Dendritic cell treated with granulocyte-macrophage colony-stimulating factor and Interleukin-4, amounts not matched to agents 40 ng/mL and 50 ng/mL, for 4 days (primary cell): ENCODE measurements around the gene KCNJ13.

Experiments
- H3K27ac Mint-ChIP-seq: one replicate; pipeline ENCODE4 v1.8.0; 2022; ENCODE audit warnings: mild to moderate bottlenecking, mixed read lengths
- H3K27me3 Mint-ChIP-seq: one replicate; pipeline ENCODE4 v1.8.0; 2022; ENCODE audit warnings: mild to moderate bottlenecking, mixed read lengths
- H3K36me3 Mint-ChIP-seq: one replicate; pipeline ENCODE4 v1.8.0; 2022; ENCODE audit warnings: low read depth, mixed read lengths
- H3K4me1 Mint-ChIP-seq: one replicate; pipeline ENCODE4 v1.8.0; 2022; ENCODE audit warnings: low read depth, mixed read lengths
- H3K4me3 Mint-ChIP-seq: one replicate; pipeline ENCODE4 v1.8.0; 2022; ENCODE audit warnings: mild to moderate bottlenecking, moderate library complexity, mixed read lengths
- H3K9me3 Mint-ChIP-seq: one replicate; pipeline ENCODE4 v1.8.0; 2022; ENCODE audit warnings: mixed read lengths
- intact Hi-C: fragments of 100-400 bp; cut with micrococcal nuclease; formaldehyde crosslinking; loops from one replicate; pipeline ENCODE4 v1.15.0; 2022

Gene KCNJ13

DNA sequence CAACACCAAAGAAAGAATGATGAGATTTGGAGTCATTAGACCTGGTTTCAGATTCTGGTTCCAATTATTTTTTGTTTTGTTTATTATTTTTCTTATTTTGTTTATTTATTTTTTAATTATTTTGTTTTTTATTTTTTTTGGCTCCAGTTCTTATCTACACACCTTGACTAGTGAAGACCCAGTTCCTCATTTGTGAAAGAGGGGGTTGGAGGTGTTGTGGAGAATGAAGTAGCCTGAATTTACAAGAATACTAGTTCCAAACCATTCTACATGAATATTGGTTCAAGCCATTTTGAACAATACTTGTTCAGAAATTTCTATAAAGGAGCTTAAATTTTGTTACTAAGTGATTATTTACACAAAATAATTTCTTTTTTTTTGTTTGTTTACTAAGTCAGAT lies 6.9 kb upstream of the KCNJ13 start:
- H3K4me3 Mint-ChIP-seq: no peak overlapping the region
- H3K4me1 Mint-ChIP-seq: no peaks in the 10 kb centered on the region
- H3K27ac Mint-ChIP-seq: no peak overlapping the region
- H3K27me3 Mint-ChIP-seq: no peaks in the 10 kb centered on the region
- H3K36me3 Mint-ChIP-seq: peaks cover 38% of the 10 kb centered on the region
- intact Hi-C loops: no loop called here
- no peaks in the 10 kb centered on the region for H3K9me3 Mint-ChIP-seq

DNA sequence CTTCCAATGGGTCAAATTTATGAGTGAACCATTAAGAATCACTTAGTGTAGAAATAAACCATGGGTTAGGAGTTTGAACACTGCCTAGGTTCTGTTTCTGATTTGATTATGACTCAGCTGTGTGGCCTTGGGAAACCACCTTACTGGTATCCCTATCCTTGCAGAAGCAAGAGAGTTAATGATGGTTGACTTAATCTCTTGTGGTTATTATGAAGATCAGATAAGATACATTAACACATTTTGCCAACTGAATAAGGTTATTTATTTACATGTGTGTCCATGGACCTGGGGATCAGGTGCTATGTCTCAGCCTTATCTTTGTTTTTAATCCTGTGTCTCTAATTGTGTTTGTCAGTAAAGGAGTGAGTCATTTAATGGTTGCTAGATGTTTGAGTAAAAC lies 5.4 kb upstream of the KCNJ13 start:
- peaks cover 46% of the 10 kb centered on the region for H3K36me3 Mint-ChIP-seq
- no peaks in the 10 kb centered on the region for H3K27me3 Mint-ChIP-seq
- H3K4me1 Mint-ChIP-seq: no peaks in the 10 kb centered on the region
- no peaks in the 10 kb centered on the region for H3K9me3 Mint-ChIP-seq
- H3K4me3 Mint-ChIP-seq: no peak overlapping the region
- no peak overlapping the region for H3K27ac Mint-ChIP-seq
- intact Hi-C loops: no loop called here

DNA sequence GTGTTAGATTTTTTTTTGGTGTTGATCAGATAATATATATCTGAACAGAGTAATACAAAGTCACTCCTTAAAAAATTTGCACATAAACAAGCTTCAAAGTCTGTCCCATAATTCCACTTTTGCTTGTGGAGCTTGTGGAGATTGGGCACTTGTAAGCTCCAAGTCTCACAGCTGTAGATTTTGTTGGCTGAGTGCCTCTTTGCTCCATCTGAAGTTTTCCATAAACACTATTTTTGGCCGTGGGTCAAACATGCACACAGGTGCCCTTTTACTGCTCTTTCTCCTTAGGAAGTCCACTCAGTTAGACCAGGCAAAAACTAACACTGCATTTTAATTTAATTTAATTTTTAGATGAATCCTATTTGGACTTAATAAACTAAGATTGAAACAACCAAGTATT lies 3.6 kb upstream of the KCNJ13 start:
- Mint-ChIP-seq H3K36me3 (peaks cover 48% of the 10 kb centered on the region), H3K27ac (no peak overlapping the region), H3K4me3 (no peak overlapping the region), H3K4me1 (no peaks in the 10 kb centered on the region), H3K9me3 (no peaks in the 10 kb centered on the region), H3K27me3 (no peaks in the 10 kb centered on the region)
- intact Hi-C loops: no loop called here

DNA sequence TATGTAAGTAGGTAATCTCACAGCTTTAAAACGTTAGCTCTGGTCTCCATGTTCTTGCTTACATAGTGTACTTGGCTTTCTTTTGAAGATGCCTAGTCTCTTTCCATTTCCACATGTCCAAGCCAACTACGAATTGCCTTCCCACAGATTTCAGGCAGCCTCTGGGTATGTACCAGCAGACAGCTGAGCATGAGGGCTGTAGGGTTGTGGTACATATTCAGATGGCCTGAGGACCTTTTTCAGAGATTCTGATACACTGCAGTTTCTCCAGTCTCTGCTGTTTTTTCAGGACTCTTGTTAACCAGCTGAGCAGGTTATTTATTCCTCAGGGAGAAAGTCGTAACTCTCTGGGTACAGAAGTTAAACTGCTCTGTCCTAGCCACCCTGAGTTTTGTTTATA lies 3.1 kb upstream of the KCNJ13 start:
- Mint-ChIP-seq H3K27ac (no peak overlapping the region), H3K36me3 (peaks cover 48% of the 10 kb centered on the region), H3K4me1 (no peaks in the 10 kb centered on the region), H3K27me3 (no peaks in the 10 kb centered on the region), H3K4me3 (no peak overlapping the region), H3K9me3 (no peaks in the 10 kb centered on the region)
- intact Hi-C loops: no loop called here

DNA sequence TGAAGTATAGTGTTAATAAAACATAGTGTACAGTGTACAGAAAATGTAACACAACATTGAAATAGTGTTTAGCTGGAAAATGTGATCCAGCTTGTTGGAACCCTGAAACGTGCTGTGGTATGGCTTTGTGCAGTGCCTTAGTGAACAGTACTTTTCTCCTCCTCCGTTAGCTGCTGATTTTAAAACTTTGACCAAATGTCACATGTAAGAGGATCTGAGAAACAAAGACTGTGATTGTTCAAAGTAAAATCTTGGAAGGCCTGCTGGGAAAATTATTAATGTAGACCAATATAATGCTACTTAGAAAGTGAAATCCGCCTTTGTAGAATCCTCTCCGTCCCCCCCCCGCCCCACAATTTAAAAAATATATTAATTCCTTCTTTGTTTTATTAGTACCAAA lies 911 bp upstream of the KCNJ13 start:
- Mint-ChIP-seq H3K9me3 (no peaks in the 10 kb centered on the region), H3K27me3 (no peaks in the 10 kb centered on the region)

DNA sequence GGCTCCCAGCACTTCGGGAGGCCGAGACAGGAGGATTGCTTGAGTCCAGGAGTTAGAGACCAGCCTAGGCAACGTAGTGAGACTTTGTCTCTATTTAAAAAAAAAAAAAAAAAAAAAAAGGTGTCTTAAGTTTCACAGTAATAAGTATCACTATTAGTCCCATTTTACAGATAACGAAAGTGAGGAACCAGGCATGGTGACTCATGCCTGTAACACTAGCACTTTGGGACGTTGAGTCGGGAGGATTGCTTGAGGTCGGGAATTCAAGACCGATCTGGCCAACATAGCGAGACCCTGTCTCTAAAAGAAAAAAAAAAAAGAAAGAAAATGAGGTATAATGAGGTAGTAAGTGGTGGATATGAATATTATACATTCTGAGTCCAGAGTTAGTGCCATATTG lies 2.5 kb downstream of the KCNJ13 start:
- Mint-ChIP-seq H3K4me3 (no peak overlapping the region), H3K4me1 (no peaks in the 10 kb centered on the region), H3K27ac (no peak overlapping the region), H3K9me3 (no peaks in the 10 kb centered on the region), H3K36me3 (peaks cover 68% of the 10 kb centered on the region), H3K27me3 (no peaks in the 10 kb centered on the region)
- intact Hi-C loops: no loop called here

More for the DNA sequence above, 911 bp upstream of the KCNJ13 start:
- no peak overlapping the region for H3K4me3 Mint-ChIP-seq
- peaks cover 54% of the 10 kb centered on the region for H3K36me3 Mint-ChIP-seq
- no peak overlapping the region for H3K27ac Mint-ChIP-seq
- H3K4me1 Mint-ChIP-seq: no peaks in the 10 kb centered on the region
- intact Hi-C loops: no loop called here

DNA sequence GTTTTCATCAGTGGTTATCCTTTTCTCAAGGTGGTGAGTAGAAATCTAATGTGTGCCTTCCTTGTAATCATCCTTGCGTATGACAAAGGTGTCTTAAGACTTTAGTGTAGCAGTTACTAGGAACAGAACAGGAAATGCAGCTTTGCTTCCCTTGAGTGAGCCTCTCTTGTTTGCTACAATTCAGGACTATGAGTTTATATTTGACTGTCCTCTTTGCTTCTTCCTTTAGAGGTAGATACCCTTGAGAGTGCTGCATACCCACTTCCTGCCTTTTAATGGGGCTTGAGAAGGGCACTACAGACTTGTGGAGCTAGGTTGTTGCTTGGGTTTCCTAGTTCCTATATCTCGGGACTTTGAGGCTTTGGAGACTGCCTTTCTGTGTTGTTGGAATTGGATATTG lies 3.8 kb downstream of the KCNJ13 start:
- H3K27me3 Mint-ChIP-seq: no peaks in the 10 kb centered on the region
- H3K4me3 Mint-ChIP-seq: no peak overlapping the region
- peaks cover 73% of the 10 kb centered on the region for H3K36me3 Mint-ChIP-seq
- no peaks in the 10 kb centered on the region for H3K9me3 Mint-ChIP-seq
- intact Hi-C loops: no loop called here
- no peak overlapping the region for H3K27ac Mint-ChIP-seq
- H3K4me1 Mint-ChIP-seq: no peaks in the 10 kb centered on the region

DNA sequence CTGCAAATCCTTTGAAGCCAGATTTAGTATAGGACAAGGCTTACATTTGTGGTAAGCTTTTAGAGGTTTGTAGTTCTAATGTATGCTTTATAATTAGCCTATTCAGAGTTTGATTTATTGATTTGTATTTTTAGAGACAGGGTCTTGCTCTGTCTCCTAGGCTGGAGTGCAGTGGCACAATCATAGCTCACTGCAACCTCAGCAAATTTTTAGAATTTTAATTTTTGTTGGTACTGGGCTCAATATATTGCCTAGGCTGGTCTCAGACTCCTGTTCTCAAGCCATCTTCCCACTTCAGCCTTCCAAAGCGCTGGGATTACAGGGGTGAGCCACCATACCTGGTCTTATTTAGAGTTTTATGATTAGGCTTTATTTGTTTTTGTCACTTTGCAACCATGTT lies 4.5 kb downstream of the KCNJ13 start:
- H3K36me3 Mint-ChIP-seq: peaks cover 68% of the 10 kb centered on the region
- H3K4me1 Mint-ChIP-seq: no peaks in the 10 kb centered on the region
- intact Hi-C loops: no loop called here
- no peaks in the 10 kb centered on the region for H3K27me3 Mint-ChIP-seq
- H3K4me3 Mint-ChIP-seq: no peak overlapping the region
- no peaks in the 10 kb centered on the region for H3K9me3 Mint-ChIP-seq
- H3K27ac Mint-ChIP-seq: no peak overlapping the region

DNA sequence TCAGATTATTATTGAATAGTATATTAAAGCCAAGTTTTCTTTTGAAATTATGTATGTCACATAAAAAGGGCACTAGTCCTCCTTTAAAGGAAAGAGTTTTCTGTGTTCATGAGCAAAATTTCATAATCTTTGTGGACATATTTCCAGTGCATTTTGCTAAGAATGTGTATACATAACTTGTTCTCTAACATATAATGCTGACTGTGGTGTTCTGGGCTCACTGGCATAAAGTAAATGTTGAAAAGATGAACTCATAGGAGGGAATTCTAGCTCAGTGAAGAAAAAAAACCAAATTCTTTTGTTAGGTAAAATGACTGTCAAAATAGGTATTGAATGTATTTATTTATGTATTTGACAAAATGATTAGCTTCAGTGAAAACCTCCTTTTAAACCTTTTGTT lies 6.2 kb downstream of the KCNJ13 start:
- intact Hi-C loops: no loop called here
- no peaks in the 10 kb centered on the region for H3K27me3 Mint-ChIP-seq
- H3K4me1 Mint-ChIP-seq: no peaks in the 10 kb centered on the region
- peaks cover 76% of the 10 kb centered on the region for H3K36me3 Mint-ChIP-seq
- H3K4me3 Mint-ChIP-seq: no peak overlapping the region
- H3K27ac Mint-ChIP-seq: no peak overlapping the region
- H3K9me3 Mint-ChIP-seq: no peaks in the 10 kb centered on the region

DNA sequence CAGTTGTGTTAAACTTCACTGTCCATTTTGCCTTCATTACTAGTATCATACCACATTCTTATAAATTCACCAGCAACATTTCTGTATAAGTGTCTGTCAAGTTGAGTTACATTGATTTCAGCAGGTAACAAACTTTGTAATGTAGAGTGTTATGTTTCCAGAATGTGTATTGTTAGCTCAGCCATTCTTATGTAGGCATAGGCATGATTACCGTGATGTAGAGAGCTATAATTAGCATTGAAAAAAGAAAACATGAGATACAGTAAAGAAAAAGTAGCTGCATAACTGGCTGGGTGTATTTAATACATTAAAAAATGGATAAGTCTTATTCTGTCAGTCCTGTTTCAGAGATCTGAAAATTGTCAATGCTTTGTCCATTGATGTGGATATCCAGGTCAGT lies 8.5 kb downstream of the KCNJ13 start:
- H3K36me3 Mint-ChIP-seq: peaks cover 77% of the 10 kb centered on the region
- intact Hi-C loops: no loop called here
- no peak overlapping the region for H3K27ac Mint-ChIP-seq
- H3K4me1 Mint-ChIP-seq: no peaks in the 10 kb centered on the region
- no peaks in the 10 kb centered on the region for H3K9me3 Mint-ChIP-seq
- no peak overlapping the region for H3K4me3 Mint-ChIP-seq
- H3K27me3 Mint-ChIP-seq: no peaks in the 10 kb centered on the region

DNA sequence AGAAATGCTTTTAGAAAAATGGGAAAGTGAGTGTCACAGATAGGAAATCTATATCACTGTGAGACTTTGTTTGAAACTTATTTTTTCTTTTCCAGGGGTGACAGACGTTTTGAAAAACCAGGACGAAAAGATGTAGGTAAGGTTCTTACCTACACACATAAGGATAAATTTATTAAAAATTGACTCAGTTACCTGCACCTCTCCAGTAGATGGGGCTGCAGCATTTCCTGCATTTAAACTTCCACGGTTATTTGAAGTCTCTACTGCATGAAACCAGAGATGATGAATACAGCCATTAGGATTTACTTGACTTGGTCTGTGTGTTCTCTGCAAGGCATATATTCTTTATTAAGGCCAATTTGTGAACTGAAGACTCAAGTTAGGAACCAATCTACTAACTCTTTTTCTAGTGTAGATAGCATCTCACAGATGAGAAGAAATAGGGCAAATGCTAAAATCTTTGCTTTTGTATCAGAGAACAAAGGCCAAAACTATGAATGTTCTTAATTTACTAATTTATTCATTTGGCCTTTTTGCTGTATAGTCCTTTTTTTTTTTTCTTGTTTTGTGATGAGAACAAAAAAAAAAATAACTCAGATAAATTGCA lies 15.0 kb downstream of the KCNJ13 start:
- Mint-ChIP-seq H3K27ac (no peak overlapping the region), H3K4me1 (no peaks in the 10 kb centered on the region), H3K27me3 (no peaks in the 10 kb centered on the region), H3K9me3 (no peaks in the 10 kb centered on the region), H3K36me3 (peaks cover 66% of the 10 kb centered on the region), H3K4me3 (no peak overlapping the region)
- intact Hi-C loops: no loop called here

DNA sequence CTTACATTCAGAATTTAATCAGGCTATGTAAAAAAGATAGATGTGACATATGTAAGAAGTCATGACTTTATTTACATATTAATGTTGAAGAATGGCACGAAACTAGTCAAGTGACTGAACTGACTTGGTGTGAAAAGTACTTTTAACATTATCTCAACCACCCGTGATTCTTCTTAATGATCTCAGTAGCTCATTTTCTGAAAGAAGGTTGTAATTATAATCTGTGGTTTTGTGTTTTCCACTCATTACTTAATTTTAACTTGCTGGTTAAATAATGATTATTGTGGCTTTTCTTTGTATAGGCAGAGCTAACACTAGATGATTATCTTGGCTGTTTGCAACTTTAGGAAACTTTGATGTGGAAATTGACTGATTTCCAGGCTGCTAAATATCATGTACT lies 18.5 kb downstream of the KCNJ13 start:
- Mint-ChIP-seq H3K27me3 (no peaks in the 10 kb centered on the region), H3K36me3 (peaks cover 63% of the 10 kb centered on the region), H3K9me3 (no peaks in the 10 kb centered on the region), H3K4me3 (no peak overlapping the region), H3K4me1 (no peaks in the 10 kb centered on the region), H3K27ac (no peak overlapping the region)
- intact Hi-C loops: no loop called here

DNA sequence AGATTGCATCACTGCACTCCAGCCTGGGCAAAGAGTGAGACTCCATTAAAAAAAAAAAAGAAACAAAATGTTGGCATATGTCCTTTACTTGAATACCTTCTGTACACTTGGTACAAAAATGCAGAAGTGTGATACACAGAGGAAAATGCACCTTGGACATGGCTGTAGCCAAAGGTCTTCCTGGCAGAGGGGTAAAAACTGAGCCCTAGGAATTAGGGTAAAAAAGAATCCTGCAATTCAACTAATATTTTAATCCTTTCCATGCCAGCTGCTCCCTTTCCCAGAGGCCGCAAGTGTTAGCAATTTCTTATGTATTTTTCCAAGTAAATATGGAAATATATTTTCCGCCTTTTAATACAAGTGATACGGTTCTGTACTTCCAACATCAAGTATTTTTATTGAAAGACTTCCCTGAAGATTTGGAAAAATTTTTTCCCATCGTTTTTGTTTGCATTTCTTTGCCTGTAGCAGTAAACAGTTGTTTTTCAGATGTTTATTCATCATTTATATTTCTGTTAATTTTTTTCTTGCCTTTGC lies 26.2 kb downstream of the KCNJ13 start:
- peaks cover 74% of the 10 kb centered on the region for H3K36me3 Mint-ChIP-seq

DNA sequence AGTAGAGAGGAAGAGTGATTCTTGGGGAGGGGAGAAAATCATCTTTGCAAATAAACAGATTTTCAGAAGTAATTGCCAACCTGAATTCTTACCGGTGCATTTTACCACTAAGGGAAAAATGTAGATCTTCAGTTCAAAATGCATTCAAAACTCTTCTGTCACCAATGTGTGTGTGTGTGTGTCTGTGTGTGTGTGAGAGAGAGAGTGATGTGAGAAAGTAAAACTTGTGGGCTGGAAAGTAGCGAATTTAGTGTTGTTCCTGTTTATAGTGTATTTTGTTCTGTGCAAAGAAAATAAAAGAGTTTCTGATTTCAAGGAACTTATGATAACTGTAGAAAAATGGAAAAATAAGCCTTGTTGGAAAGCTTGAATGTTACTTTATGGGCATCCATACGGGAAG lies 27.0 kb downstream of the KCNJ13 start:
- H3K27me3 Mint-ChIP-seq: no peaks in the 10 kb centered on the region
- no peaks in the 10 kb centered on the region for H3K4me1 Mint-ChIP-seq
- H3K9me3 Mint-ChIP-seq: no peaks in the 10 kb centered on the region
- H3K36me3 Mint-ChIP-seq: peaks cover 80% of the 10 kb centered on the region
- intact Hi-C loops: loop anchor here (10.0 kb wide), 1 partner anchor 145 kb away; no protein-coding TSS in a partner anchor
- no peak overlapping the region for H3K27ac Mint-ChIP-seq
- H3K4me3 Mint-ChIP-seq: no peak overlapping the region

More for the DNA sequence above, 26.2 kb downstream of the KCNJ13 start:
- Mint-ChIP-seq H3K4me1 (no peaks in the 10 kb centered on the region), H3K27ac (no peak overlapping the region), H3K9me3 (no peaks in the 10 kb centered on the region), H3K4me3 (no peak overlapping the region), H3K27me3 (no peaks in the 10 kb centered on the region)
- intact Hi-C loops: no loop called here

DNA sequence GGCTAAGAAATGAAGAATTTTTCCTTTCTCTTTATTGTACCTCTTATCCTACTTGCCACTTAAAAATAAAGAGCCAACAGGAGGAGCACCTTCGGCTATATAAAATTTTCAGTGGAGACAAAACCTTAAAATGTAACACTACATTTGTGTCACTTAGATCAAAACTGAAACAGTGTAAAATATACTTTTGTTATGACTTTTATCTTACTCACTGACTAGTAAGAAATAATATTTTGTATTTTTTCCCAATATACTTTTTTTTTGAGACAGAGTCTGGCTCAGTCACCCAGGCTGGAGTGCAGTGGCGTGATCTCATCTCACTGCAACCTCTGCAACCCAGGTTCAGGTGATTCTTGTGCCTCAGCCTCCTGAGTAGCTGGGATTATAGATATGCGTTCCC lies 28.3 kb downstream of the KCNJ13 start:
- no peaks in the 10 kb centered on the region for H3K27me3 Mint-ChIP-seq
- H3K27ac Mint-ChIP-seq: no peak overlapping the region
- H3K9me3 Mint-ChIP-seq: no peaks in the 10 kb centered on the region
- intact Hi-C loops: loop anchor here (10.0 kb wide), 1 partner anchor 143 kb away; no protein-coding TSS in a partner anchor
- peaks cover 74% of the 10 kb centered on the region for H3K36me3 Mint-ChIP-seq
- no peaks in the 10 kb centered on the region for H3K4me1 Mint-ChIP-seq
- H3K4me3 Mint-ChIP-seq: no peak overlapping the region
